Glomerular endothelial cell (primary cell): Measurements from ENCODE around the gene RAB3D. TPM values are rescaled to one million over a fixed set of nuclear protein-coding genes. Genes with fewer than 3 reads are reported as not detected.
"Not testable (repeated sequence)": the region's sequence is repeated elsewhere in the genome, so short reads cannot be mapped to it uniquely, and the experiment has no call there.

ENCODE experiments used
- DNase-seq: peaks from one replicate; pipeline ENCODE4 v3.0.0-alpha.2; 2011; ENCODE audit warnings: low read depth, low spot score; ENCODE audit errors: extremely low read depth
- total RNA-seq: library from RNA; depleted of rRNA; stranded (reverse); fragments of >200 nt; gene quantifications from 2 replicates; pipeline ENCODE4 v1.2.3, GENCODE V29; 2015

Gene RAB3D, protein sequence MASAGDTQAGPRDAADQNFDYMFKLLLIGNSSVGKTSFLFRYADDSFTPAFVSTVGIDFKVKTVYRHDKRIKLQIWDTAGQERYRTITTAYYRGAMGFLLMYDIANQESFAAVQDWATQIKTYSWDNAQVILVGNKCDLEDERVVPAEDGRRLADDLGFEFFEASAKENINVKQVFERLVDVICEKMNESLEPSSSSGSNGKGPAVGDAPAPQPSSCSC
- total RNA-seq: 53.6 and 56.6 TPM in 2 replicates

DNA sequence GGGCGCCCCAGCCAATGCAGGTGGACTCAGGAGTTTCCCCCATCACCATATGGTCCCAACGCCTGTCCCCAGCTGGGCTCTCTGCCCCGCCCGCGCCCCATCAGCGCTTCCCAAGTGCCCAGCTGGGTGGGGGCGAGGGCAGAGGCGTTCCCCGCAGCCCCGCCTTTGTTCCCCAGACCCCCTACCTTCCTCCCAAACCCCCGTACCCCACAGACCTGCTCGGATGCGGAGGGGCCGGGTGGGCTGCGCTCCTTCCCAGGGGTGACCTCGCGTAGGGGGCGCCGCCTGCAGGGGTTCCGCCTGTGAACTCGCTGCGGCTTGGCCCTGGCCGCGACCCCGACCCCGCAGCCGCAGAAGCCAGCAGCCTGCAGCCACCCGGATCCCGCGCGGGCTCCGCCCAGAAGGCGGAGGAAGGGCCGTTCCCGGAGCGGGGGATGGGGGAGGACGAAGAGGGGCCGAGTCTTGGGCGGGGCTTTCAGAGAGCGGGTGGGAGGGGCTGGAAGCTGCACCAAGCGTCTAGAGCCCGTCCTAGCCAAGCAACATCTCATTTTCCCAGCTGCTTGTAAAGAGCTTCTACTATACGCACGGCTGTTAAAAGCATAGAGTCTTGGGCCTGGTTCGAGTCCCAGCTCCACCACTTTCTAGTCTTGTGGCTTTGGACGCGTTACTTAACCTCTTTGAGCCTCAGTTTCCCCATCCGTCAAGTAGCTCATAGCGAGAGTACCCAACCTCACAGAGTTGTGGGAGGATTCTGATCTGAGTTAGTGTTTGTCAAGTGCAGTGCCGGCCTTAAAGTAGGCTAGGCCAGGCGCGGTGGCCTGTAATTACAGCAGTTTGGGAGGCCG lies at the start of gene RAB3D:
TSS of gene RAB3D (minus strand) at position 404 of the 845 bp plus-strand sequence. CDS start 2,258 bp downstream, outside the sequence.
- peak; percentile 18 for DNase-seq

DNA sequence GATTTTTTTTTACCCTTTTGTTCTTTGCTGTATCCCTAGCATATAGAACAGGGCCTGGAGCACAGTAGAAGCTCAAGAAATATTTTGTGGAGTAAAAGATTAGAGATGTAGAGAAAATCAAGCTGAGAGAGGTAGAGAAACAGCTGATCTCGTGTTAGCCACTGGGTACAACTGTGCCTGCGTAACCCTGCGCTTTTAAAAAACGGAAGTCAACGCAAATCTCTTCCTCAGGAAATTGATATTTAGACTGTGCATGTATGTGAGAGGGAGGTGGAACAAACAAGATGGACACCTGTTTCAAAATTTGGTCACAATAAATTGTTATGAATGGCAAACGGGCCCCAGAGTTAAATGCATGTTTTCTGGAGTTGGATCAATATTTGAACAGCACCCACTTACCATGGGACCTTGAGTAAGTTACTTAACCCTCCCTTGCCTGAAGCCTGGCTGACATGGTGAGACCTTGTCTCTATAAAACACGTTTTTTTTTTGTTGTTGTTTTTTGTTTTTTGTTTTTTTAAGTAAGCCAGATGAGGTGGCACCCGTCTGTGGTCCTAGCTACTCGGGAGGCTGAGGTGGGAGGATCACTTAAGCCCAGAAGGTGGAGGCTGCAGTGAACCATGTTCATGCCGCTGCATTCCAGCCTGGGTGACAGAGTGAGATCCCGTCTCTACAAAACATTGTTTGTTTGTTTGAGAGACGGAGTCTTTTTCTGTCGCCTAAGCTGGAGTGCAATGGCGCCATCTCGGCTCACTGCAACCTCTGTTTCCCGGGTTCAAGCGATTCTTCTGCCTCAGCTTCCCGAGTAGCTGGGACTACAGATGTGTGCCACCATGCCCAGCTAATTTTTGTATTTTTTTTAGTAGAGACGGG lies 47.9 kb upstream of the RAB3D start:
- DNase-seq: no peak

DNA sequence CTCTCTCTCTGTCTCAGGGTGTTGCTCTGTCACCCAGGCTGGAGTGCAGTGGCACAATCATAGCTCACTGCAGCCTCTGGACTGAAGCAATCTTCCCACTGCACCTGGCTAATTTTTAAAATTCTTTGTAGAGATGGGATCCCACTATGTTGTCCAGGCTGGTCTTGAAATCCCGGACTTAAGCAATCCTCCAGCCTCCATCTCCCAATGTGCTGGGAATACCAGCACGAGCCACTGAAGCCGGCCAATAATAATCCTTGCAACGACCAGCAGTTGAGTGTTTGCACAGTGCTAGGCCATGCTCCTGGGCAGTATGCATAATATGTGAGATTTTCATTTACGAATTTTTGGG lies 45.3 kb upstream of the RAB3D start:
- no peak for DNase-seq

DNA sequence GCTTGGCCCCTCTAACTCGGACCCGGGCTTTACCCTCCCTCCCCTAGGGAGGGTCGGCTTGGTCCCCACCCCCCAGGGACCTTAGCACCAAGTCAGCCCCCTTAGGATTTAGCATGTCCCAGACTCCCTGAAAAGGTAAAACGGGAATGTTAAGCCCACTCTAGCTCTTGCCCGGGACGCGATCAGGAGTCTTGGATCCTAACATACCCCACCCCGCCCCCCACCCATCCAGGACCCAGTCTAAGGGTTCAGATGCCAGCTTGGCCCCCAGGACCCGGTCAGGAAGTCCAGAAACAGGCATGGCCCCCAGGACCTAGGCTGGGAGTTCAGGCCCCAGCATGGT lies 44.2 kb upstream of the RAB3D start:
- no peak for DNase-seq

DNA sequence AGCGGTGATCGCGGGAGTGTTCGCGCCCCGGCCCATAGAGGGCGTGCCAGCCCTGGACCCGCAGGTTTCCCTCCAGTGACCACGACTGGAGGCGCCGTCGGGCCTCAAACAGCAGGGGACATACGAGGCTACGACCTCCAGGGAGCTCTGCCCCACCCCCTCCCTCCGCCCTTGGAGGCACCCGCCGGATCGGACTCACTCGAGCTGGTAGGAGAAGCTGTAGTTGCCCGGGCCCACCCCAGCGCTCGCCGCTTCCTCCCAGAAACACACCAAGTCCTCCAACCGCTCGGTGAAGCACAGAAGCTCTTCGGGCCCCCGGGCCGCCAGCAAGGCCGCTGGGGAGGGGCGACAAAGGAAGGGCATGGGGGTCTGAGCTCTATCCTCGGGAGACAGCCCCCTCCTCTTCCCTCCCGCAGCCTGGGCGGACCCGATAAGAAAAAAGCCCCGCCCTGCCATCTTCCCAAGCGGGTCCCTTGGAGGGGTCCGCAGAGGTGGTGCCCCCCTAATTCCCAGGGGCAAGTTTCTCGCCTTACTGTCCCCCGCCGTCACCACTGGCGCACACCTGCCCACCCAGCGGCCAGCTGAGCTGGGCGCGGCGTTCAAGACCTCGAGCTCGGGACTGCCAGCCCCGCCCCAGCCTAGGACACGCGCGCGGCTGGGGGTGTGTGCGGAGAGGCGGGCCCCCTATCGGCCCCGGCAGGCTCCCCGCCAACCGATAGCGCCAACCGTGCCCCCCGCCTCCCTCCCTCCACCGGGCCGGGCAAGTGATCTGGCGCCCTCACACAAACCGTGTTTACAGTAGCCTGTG lies 43.6 kb upstream of the RAB3D start:
- DNase-seq: no peak

DNA sequence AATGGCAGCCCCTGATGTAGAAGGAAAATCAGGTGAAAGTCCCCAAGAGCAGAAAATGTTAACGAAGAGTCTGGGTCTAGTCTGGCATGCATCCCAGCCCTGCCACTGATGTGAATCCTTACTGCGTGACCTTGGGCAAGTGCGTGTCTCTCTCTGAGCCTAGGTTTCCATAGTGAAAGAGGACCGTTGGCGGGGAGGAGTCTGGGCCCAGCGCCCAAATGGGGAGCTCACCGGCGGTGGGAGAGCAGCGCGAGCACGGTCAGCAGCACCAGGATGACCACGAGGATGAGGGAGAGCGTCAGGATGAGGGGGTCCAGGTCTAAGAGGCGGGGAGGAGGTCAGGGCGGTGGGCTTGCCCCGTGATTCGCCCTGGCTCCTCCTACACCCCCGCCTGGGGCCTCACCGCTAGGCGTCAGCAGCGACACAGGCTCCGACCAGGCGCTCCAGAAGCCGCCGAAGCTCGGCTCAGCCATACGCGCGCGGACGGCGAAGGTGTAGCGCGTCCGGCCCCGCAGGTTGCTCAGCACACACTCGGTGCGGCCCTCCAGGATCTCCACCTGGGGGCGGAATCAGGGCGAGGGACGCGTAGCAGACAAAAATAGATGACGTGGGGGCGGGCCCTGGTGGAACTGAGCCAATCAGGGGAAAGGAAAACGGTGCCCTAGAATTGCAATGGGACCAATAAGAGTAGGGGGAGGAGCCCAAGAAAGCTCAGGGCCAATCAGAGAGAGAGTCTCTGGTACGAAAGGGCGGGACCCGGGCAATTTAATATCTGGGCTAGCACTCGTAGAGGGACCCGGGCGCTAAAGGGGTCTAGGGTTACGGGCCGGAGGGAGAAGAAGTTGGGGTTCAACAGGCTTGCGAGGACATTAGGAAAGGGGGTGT lies 41.4 kb upstream of the RAB3D start:
- DNase-seq: no peak

DNA sequence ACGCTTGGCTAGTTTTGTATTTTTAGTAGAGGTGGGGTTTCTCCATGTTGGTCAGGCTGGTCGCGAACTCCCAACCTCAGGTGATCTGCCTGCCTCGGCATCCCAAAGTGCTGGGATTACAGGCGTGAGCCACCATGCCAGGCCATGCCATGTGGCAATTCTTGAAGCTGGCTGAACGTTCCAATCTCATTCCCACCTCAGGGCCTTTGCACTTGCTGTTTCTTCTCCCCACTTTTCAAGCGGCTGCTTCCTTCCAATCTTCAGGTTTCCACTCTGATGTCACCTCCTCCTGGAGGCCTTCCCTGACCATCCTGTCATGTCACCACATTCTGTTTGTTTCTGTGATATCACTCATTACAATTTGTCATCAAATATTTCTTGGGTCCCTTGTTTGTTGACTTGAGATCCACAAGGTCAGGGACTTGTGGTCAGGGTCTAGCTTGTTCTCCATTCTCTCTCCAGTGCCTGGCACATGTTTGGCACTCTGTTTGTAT lies 40.4 kb upstream of the RAB3D start:
- DNase-seq: no peak

DNA sequence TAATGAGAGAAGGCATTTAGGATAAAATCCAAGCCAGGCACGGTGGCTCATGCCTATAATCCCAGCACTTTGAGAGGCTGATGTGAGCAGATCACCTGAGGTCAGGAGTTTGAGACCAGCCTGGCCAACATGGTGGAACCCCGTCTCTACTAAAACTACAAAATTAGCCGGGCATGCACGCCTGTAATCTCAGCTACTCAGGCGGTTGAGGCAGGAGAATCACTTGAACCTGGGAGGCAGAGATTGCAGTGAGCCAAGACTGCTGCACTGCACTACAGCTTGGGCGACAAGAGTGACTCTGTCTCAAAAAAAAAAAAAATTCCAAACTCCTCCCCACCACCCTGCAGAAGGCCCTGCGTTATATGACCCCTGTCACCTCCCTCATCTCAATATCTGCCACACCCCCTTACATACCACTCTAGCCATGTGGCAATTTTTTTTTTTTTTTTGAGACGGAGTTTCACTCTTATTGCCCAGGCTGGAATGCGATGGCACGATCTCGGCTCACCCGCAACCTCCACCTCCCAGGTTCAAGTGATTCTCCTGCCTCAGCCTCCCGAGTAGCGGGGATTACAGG lies 39.9 kb upstream of the RAB3D start:
- DNase-seq: not testable (repeated sequence)

DNA sequence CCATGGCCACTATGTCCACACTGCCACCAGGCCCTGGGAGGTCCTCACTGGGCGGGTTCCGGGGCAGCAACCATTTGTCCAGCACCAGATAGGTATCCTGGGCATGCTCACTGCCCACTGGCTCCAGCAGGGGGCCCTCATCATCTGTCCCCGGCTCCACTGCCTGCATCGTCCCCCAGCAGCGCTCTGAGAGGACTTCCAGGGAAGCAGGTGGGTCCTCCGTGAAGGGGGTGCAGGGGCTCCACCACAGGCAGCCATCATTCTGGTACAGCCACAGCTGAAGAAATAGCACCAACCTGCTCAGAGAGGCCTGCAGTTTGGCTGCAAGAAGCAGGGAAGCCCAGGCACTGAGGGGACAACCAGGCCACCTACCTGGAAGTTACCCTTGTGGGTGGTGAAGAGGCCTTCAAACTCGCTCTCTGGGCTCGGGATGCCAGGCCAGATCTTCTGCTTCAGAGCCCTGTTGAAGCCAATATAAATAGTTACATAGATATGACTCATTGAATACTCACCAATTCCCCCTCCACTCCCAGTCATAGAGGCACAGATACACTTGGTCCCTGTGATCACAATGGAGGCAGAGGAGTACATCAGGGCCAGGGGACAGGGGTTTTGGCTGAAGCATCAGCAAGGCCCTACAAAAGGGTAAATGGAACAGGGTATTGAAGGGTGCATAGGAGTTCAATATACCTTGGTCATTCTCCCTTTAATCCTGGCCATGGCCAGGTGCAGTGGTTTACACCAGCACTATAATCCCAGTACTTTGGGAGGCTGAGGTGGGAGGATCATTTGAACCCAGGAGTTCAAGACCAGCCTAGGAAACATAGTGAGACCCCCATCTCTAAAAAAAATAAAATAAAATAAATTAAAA lies 39.1 kb upstream of the RAB3D start:
- DNase-seq: no peak

DNA sequence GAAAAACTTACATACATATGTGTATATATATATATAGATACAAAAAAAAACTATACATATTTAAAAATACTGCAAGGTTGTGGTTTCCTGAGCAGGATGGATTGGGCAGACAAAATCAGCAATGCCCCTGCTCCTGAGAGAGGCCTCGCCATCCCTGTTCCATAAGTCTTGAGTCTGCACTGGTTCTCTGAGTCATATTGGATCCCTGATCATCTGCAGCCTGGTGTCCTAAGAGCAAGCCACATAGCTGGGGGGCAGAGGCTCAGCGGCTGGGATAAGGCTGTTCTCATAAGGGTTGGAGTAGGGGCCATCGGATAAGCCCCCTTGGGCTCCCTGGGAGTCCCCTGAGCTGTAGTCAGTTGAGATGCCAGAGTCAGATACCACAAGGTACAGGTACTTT lies 38.3 kb upstream of the RAB3D start:
- no peak for DNase-seq

DNA sequence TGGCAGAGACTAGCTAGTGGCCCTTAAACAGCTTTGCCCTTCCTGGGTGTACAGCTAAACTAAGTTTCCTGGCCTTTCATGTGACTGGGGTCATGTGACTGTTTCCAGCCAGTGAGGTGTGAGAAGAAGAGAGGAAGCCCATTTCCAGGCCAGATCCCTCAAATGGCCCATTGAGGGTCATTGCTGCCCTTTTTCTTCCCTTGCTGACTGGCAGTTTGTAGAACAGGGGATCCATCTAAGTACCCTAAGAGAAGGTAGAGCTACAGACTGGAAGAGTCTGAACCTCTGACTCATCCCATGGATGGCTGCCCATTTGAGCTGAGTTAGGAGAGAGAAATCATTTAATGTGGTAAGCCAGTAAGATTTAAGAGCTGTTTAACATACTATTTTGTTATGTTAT lies 37.8 kb upstream of the RAB3D start:
- DNase-seq: no peak

DNA sequence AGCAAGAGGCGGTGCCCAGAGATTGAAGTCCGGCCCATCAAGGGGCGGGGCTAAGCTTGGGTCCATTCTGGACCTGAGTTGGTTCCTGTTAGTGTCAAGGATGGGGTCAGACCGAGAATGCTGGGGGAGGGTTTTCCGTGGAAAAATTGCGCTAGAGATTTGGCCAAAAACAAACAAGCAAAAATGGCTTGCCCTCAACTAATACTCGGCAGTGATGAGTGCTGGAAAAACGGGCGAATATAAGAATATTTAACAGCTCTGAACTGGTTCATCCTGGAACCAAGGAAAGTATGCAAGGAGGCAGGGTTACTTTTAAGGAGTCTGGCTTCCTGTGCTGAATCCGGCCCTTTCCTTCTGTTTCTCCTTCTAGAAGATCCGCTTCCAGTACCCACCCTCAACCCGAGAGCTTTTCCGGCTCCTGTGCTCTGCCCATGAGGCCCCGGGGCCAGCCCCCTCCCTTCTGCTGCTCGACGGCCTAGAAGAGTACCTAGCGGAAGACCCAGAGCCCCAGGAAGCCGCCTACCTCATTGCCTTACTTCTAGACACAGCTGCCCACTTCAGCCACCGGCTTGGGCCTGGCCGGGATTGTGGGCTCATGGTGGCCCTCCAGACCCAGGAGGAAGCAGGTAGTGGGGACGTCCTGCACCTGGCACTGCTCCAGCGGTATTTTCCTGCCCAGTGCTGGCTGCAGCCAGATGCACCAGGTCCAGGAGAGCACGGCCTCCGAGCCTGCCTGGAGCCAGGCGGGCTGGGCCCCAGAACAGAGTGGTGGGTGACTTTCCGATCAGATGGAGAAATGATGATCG lies 35.9 kb upstream of the RAB3D start:
- DNase-seq: no peak

DNA sequence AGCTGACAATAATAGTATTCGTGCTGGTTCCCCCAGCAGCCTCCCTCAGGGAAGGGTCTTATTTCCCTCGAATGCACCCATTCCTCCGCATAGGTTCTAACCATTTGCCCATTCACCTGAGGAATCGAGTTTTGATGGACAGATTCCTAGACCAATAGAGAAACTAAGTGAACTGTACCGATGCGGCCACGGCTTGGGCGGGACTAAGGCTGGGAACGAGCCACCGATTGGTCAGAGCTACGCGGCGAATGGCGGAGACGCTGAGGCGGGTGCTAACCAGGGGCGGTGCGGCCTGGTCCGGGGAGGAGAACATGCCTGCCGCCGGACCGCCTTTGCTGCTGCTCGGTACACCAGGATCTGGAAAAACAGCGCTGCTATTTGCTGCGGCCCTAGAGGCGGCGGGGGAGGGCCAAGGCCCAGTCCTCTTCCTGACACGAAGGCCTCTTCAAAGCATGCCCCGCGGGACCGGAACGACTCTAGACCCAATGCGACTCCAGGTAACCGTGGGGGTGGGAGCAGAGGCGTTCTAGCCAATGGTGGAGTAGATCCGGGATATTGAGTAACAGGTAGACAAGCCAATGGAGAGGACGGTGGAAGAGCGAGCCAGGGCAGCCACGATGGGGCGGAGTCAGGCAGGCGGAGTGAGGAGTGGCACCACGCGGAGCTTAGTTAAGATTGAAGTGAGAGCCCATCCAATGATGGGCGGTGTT lies 35.1 kb upstream of the RAB3D start, which contains the start of gene SWSAP1:
TSS of gene SWSAP1 (plus strand) at position 234 of the 710 bp plus-strand sequence. CDS start at position 249, 15 bp downstream.
- peak; percentile 97 for DNase-seq

DNA sequence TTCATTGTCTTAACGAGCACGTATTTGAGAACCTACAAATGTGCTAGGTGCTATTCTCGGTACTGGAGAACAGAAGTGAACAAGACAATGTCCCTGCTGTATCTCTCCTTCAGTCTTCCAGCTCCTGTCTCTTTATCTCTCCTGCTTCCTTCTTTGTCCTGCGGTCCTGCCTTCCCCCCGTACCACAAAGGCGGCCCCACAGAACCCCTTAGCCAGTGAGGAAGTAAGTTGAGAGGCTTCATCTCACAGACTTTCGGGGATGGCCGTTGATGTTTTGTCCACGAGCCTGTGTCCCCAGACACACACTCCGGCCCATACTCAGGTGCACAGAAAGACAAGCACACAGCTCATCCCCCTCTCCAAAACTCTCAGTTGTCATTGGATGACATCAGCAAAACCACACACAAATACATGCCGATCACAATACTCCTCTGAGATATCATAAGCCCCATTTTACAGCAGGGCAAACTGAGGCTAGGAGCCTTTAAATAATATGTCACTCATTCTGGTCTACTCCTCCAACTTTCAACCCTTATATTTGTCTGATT lies 34.5 kb upstream of the RAB3D start:
- DNase-seq: no peak

DNA sequence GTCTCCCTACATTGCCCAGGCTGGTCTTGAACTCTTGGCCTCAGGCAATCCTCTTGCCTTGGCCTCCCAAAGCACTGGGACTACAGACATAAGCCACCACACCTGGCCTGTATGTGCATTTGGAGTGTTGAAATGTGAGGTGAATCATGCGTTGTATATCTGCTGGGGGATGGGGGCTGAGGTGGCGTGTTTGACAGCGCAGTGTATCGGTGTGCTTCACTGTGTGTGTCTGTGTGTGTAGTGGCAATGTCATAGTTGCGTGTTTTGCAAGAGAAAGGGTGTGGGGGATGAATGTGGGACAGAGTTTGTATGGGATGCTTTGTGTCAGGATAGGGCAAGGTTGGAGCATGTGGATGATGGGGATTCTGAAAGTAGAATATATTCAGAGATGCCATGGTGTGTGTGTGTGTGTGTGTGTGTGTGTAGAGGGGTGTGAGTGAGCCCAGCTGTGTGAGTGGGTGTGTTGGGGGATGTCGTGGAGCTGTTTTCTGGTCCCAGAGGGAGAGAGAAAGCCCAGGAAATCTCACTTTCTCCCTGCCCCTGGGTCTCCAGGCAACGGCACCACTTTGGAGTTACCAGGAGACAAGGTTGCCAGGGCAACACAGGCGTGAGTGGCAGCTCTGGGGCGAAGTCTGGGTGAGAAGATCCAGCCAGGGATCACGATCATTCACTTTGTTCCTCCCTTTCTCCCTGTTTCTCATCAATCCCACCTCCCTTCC lies 33.9 kb upstream of the RAB3D start:
- no peak for DNase-seq

DNA sequence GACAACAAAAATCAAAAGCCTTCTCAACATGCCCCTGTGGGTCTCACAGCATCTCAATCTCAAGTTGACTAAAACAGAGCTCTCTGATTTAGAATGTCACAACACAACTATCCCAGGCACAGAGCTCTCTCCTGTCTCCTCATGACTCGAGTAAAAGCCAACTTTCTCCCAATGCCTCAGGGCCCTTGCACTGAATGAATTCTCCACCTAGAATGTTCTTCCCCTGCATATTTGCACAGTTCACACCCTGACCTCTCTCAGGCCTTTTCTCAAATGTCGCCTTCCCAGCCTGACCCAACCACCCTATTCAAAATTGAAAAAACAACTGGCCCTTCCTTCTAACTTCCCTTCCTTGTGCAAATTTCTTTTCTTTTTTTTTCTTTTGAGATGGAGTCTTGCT lies 31.3 kb upstream of the RAB3D start:
- no peak for DNase-seq
